ENCODE measurements around the gene TSPAN3.

TSPAN3 gene

DNA sequence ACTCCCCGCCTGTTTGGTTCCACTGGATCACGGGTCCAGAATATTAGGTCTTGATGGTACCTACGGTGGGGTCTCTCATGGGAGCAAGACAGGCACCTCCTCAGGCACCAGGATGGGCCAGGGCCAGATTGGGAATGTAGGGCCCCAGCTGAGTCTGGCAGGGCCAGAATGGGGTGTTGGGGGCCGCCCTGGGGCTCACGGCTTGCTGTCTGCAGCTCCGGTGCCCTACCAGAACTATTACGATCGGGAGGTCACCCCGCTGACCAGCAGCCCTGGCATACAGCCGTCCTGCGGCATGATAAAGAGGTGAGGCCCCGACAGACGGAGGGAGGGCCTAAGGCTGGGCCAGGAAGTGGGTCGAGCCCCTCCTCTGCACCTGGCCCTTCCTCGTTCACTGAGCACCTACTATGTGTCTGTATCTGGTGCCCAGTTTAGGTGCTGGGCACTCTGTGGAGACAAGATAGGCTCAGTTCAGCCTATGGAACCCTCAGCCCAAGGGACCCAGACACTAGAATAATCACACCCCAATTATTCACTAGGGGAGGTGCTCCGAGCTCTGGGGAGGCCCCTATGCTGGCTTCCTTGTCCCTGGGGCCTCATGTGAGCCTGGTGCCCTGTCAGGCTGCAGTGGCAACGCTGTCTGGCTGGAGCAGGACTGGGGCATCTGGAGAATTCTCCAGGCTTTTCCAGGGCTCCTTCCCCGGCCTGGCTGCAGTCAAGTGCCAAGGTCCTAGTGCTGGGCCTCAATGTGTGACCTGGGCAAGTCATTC, 38.1 kb downstream of the TSPAN3 start:
- no peak for DNase-seq

- no peak for DNase-seq
Observed at GRCh38 chr15:77032052-77032646, 38.8 kb downstream of the TSPAN3 start.

DNA sequence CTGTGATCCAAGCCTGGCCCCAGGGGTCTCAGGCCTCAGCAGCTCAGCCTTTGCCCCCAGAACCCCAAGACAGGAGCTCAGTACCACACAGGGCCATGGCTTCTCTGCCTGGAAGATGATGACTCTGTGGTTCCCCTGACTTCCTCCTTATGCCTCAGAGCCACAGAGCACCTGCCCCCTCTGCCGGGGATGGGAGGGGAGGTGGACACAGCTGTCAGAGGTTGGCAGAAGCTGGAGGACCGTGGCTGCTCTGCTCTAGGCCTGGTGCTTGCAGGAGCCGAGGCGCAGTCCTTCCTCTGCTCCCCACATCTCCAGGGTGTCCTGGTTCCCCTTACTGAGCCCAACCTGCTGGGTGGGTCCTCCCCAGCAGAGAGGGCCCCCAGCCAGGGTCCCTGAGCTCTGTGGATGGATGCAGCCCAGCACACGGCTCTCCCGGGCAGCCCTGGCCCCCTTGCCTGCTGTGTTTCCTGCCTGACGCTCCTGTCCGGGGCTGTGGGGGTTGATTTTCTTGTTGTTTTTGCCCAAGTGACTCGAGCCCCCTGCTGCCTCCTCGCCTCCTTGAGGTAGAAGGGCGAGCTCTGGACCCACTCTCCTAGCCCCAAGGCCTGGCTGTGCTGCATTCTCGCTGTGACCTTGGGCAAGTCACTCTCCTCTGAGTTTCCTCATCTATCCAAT, 39.4 kb downstream of the TSPAN3 start:
- no peak for DNase-seq

DNA sequence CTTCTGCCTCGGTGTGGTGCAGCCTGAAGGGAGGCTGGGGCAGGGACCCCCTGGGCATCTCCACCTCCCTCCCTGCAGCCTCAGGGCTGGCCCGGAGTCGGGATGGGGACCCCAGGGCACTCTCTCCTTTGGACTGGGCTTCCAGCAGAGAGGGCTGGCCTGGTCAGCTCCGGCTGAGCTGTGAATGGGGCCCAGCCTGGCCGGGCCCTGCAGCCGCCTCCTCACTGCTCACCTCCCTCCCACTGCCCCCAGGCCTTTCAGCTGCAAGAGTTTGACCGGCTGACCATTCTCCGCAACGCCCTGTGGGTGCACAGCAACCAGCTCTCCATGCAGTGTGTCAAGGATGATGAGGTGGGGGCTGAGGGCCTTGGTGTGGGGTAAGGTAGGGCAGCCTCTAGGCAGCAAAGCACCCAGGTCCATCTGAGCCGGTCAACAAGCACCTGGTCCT, 40.0 kb downstream of the TSPAN3 start:
- DNase-seq: no peak

DNA sequence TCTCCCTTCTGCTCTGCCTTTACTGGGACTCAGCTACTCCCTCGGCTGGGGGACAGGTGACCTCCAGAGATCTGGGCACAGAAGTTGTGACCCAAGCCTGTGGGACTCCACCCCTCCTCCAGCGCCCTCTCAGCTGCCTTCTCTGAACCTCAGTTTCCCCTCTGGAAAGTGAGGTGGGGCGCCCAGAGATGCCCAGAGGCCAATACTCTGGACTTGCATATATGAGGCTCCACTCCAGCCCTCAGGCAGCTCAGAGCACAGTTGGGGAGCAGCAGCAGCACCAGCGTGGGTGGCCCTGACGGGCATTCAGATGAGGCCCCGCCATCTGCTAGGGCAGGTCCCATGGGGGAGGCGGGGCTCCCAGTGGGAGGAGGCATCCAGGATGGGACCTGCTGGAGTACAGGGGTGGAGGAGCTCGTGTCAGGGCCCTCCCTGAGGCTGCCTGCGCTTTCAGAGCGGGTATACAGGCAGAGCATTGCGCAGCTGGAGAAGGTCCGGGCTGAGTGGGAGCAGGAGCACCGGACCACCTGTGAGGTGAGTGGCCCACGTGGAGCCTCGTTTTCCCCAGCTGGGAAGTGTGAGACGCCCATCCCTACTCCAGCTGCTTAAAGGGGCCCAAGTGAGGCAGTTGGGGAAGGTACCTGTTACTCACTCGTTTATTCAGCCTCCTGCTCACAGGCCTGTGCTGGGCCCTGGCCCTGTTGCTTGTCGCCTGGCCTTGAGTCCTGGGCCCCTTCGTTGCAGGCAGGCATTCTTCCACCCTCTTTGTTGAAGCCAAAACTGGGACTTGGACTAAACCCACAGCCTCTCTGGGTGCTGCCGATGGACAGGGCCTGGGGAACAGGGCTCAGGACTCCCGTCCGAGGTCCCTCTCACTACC, 40.6 kb downstream of the TSPAN3 start:
- no peak for DNase-seq

DNA sequence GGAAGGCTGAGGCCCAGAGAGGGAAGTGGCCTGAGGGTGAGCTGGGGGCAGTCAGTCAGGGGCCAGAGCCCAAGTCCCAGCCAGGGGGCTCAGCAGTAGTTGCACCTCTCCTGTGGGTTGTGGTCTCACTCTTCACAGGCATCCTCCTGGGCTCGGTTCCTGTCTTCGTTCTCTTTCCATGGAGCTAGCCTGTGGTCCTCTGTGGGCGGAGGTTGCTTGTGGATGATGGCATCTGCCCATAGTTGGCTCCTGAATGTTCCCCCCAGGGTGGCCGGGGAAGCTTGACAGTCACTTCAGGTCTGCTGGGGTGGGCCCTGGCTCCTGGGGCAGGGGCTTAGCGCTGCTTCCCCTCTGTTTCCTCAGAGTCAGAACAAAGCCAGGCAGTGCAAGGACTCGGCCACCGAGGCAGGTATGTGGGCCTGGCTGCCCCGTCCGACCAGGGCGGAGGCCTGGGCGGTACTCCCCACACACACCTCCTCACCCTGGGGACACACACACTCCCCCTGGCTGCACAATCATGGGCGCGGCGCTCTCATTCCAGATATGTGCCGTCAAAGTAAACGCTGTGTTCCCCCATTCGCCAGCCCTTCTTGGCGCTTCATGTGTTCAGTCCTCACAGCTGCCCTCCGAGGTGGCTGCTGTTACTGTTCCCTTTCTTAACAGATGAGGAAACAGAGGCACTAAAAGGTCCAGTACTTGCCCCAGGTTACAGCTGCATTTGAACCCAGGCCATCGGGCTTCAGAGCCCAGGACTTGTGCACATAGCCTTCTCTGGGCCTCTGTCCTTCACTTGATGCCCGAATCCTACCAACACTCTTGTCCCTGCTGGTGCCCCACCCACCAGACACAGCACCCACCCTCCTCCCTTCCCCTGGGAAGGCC, 41.5 kb downstream of the TSPAN3 start:
- no peak for DNase-seq

- DNase-seq: no peak
Observed at GRCh38 chr15:77028451-77029165, 42.3 kb downstream of the TSPAN3 start.

GRCh38 chr15:77027697-77028450, 43.0 kb downstream of the TSPAN3 start:
- no peak for DNase-seq

GRCh38 chr15:77027111-77027696, 43.7 kb downstream of the TSPAN3 start:
- no peak for DNase-seq

DNA sequence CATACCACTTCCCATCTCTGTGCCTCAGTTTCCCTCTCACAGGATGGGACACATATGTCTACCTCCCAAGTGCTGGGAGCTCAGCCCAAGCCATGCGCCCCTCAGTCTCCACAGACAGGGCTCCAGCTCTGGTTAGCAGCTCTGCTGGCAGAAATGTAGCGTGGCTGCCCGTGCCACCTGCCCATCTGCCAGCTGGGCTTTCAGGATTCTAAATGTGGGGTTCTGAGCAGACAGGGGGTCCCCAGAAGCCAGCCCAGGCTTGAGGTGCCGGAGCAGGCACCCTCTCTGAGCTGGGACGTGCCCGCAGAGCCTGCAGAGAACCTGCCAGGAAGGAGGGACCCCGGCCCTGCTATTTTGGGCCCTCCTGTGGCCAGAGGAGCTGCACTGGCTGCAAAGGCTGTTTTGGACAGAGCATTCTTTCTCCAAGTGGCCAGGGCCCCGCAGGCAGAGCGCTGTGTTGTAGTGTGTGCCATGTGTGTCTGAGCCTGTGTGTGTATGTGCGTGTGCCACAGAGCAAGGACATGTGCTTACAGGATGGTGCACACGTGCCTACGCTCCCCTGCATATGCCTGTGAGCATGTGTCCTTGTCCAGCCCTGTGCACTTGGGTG, 44.3 kb downstream of the TSPAN3 start:
- DNase-seq: no peak

GRCh38 chr15:77025941-77026411, 44.9 kb downstream of the TSPAN3 start:
- no peak for DNase-seq

- DNase-seq: no peak
Observed at GRCh38 chr15:77025083-77025901, 45.6 kb downstream of the TSPAN3 start.

- peak; percentile 11 for DNase-seq
Observed at GRCh38 chr15:77024273-77025082, 46.4 kb downstream of the TSPAN3 start.

GRCh38 chr15:77023576-77024272, 47.2 kb downstream of the TSPAN3 start:
- no peak for DNase-seq

DNA sequence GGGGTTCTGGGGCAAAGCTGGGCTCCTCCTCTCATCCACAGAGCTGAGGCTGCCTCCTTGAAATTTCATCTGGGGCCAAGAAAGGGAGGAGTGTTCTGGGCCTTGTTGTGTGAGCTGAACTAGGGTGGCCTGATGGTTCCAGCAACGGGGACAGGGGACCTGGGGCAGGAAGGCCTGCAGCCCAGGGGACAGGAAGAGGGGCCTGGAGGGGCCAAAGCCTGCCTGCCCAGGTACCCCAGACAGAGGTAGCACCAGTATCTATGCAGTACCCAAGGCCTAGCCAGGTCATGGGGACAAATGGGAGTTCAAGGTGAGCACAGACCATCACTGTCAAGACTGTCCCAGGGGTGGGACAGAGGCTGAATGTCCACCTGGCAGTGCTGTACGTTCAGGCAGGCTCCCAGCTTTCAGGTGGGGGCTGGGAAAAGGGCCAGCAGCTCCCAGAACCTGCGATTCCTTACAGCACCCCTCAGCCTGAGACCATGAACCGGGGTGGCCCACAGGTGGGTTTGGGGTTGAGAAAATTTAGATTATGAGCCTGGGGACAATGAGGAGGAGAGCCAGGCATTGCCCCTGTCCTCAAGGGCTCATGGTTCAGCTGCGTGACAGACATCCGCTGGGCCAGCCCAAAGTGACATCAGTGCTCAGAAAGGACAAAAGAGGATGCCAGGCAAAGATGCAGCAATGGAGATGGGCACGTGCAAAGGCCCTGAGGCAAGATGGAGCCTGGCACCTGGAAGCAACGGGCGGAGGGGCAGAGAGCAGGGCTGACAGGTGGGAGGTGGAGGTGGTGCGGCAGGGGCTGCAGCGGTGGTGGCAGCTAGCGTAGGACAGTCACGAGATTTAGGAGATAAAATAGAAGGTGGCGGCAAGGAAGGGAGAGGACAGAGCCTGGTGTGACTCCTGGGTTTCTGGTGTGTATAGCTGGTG, 48.0 kb downstream of the TSPAN3 start:
- DNase-seq: no peak

All from kidney glomerular epithelial cell (primary cell).